ENCODE data around the gene PPM1H.

- TF ChIP-seq CTCF (IDR thresholded peaks at IDR 0.05; ENCODE audit: borderline replicate concordance, extremely low read depth, low read length, poor library complexity, severe bottlenecking) (no peak), EZH2 (IDR thresholded peaks at IDR 0.05; ENCODE audit: borderline replicate concordance, low read depth, low read length, severe bottlenecking) (no peak)
Observed at GRCh38 chr12:62916632-62917425, 18.1 kb downstream of the PPM1H start.
